NCI-H345 treated with DMSO at 0.1 percent for 48 hours (cell line): Measurements from ENCODE around the gene PROB1.

Experiments
- DNase-seq: peaks from one replicate; lab custom pipeline; 2025; ENCODE audit not compliant: unreplicated experiment; lab: John Stamatoyannopoulos, UW

PROB1 gene

DNA sequence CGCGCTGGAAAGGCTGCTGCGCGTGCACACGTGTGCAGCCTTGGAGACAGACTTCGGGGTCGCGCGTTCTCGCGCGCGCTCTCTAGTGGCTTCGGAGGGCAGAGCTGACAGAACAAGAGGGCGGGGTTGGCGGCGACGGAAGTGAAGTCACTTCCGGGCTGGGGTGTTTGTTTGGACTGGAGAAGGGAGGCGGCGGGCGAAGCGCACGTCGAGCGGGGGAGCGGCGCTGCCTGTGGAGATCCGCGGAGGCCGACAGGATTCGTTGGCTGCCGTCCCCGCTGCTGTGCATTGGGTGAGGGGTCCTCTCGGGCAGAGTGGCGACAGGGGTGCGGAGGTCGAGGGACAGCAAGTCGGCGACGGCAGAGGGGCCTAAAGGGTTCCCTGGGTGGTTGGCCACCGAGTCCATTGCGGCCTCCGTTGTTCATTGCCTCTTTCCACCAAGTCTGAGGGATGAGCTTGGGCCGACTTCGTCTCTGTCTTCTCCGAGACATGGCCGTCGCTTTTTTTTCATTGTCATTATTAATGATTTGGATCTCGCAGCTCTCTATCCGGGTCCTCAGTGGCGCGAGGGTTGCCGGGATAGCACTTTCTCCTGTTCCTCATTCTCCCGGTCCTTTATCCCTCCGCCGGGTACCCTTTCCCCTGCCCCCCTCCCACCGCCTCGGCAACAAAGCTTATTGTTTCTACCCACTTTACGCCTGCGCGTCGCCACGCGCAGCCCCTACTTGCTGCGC is 53.0 kb downstream of the PROB1 start, which contains the start of gene PAIP2:
Gene PAIP2 (plus strand): TSS at position 166 of the 734 bp plus-strand sequence. CDS start 21,931 bp downstream, outside the sequence.
- DNase-seq = peak; percentile 96

DNA sequence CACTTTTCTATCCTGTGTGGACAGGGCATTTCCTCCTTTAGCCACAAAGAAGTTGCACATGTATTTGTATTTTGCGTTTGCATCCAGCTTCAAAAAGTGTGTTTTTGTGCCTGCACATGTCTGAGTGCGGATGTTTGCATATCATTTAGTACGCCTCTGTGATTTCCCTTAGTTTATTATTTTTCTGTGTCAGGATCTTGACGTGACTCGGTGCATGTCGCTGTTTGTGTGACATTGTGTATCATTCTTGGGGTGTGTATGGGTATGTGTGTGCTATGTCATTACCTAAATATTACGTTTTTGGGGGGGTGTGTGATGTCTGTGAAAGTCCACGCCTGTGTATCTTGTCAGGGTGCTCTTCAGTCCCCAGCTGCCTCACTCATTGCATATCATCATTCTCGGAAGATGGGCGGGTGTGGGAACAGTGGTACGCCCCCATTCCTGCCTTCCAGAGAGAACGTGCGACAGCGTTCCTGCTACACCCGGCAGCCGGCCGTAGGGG is 53.7 kb downstream of the PROB1 start:
- DNase-seq = no peak
